Measurements from ENCODE around the gene RPS16. TPM values are rescaled to one million over a fixed set of nuclear protein-coding genes. Genes with fewer than 3 reads are reported as not detected.

RPS16 gene
- total and polyA plus RNA-seq, 2 experiments from 2014 or later: 207 to 1,901 TPM

GRCh38 chr19:39446365-39447084 is 10.8 kb upstream of the RPS16 start:
- Histone ChIP-seq H3K9me2 (ENCODE audit: insufficient read depth) (no peaks in the 10 kb centered on the region), H3K4me2 (peak overlapping the region; percentile 86), H3K79me2 (replicated peaks; ENCODE audit: insufficient read depth) (peaks cover 67% of the 10 kb centered on the region), H2AFZ (no peak overlapping the region), H3K4me3 (peak overlapping the region; percentile 76), H3K4me1 (ENCODE audit: insufficient read depth) (peaks cover 4% of the 10 kb centered on the region; the same call in 1 of the 2 replicates), H4K20me1 (replicated peaks; ENCODE audit: insufficient read depth) (peaks cover 21% of the 10 kb centered on the region), H3K27me3 (ENCODE audit: insufficient read depth) (no peaks in the 10 kb centered on the region), H3K36me3 (ENCODE audit: insufficient read depth) (no peaks in the 10 kb centered on the region; the same call in 1 of the 2 replicates), H3K27ac (ENCODE audit: low read depth) (peak overlapping the region; percentile 81; the same call in 1 of the 2 replicates), H3F3A (replicated peaks; ENCODE audit: low read depth) (no peaks in the 10 kb centered on the region)
- Mint-ChIP-seq H3K4me1 (peaks cover 10% of the 10 kb centered on the region), H3K27ac (no peak overlapping the region; the same call in 1 of the 2 replicates), H3K4me3 (peak overlapping the region; percentile 94), H3K9me3 (peaks cover 4% of the 10 kb centered on the region; the same call in 1 of the 3 replicates), H3K36me3 (ENCODE audit: low read depth) (peaks cover 27% of the 10 kb centered on the region), H3K27me3 (ENCODE audit: insufficient read depth, low read depth, poor library complexity) (peaks cover 14% of the 10 kb centered on the region)
- TF ChIP-seq EZH2 (IDR thresholded peaks at IDR 0.05; ENCODE audit: low read depth, unreplicated experiment): no peak
- TF ChIP-seq STAT1 (IDR thresholded peaks at IDR 0.05; ENCODE audit: unreplicated experiment): no peak
- TF ChIP-seq CTCF (conservative IDR thresholded peaks at IDR 0.05; ENCODE audit: low read depth in 2 of 2): no peak
- DNase-seq (ENCODE audit: low spot score) (no peak), ATAC-seq (no peak)

- Mint-ChIP-seq H3K27me3 (ENCODE audit: insufficient read depth, low read depth, poor library complexity) (peaks cover 18% of the 10 kb centered on the region), H3K9me3 (peaks cover 4% of the 10 kb centered on the region; the same call in 1 of the 3 replicates), H3K36me3 (ENCODE audit: low read depth) (peaks cover 27% of the 10 kb centered on the region), H3K4me1 (peaks cover 10% of the 10 kb centered on the region), H3K4me3 (peak within 1 kb of the TSS; percentile 94), H3K27ac (peak within 1 kb of the TSS; percentile 96)
- no peaks in the 10 kb centered on the region for H3K9me2 ChIP-seq (ENCODE audit: insufficient read depth)
- no peaks in the 10 kb centered on the region for H3K27me3 ChIP-seq (ENCODE audit: insufficient read depth)
- H2AFZ ChIP-seq: peak within 1 kb of the TSS; percentile 88; the same call in 1 of the 2 replicates
- ATAC-seq (peak; percentile 96), DNase-seq (ENCODE audit: low spot score) (peak; percentile 99)
- no peaks in the 10 kb centered on the region for H3F3A ChIP-seq (replicated peaks; ENCODE audit: low read depth)
- H3K79me2 ChIP-seq (replicated peaks; ENCODE audit: insufficient read depth): peaks cover 56% of the 10 kb centered on the region
- TF ChIP-seq ZNF331 (CRISPR knock-in tag; IDR thresholded peaks at IDR 0.05; ENCODE audit: low read depth): no peak
- peak; percentile 94 for TF ChIP-seq POLR2AphosphoS5 (IDR thresholded peaks at IDR 0.05; ENCODE audit: low read depth)
- no peak for TF ChIP-seq ZNF462 (CRISPR knock-in tag; IDR thresholded peaks at IDR 0.05)
- peak; percentile 87; the same call in 1 of the 2 replicates for TF ChIP-seq ETS1 (IDR thresholded peaks at IDR 0.05)
- TF ChIP-seq CREB1 (CRISPR knock-in tag; IDR thresholded peaks at IDR 0.05; ENCODE audit: low read depth): peak; percentile 79
- peaks cover 4% of the 10 kb centered on the region; the same call in 1 of the 2 replicates for H3K4me1 ChIP-seq (ENCODE audit: insufficient read depth)
- peak within 1 kb of the TSS; percentile 94 for H3K27ac ChIP-seq (ENCODE audit: low read depth)
- no peaks in the 10 kb centered on the region; the same call in 1 of the 2 replicates for H3K36me3 ChIP-seq (ENCODE audit: insufficient read depth)
- peak within 1 kb of the TSS; percentile 86 for H3K4me2 ChIP-seq
- H4K20me1 ChIP-seq (replicated peaks; ENCODE audit: insufficient read depth): peaks cover 14% of the 10 kb centered on the region
- H3K4me3 ChIP-seq: peak within 1 kb of the TSS; percentile 76
Measured at GRCh38 chr19:39445196-39446111, 9.7 kb upstream of the RPS16 start, which contains the start of gene SUPT5H. SUPT5H (plus strand) TSS chr19:39445582; CDS start chr19:39445891, 309 bp downstream.

Measured in GM23338 (cell line).